ENCODE data around the gene AGFG1. TPM values are rescaled to one million over a fixed set of nuclear protein-coding genes. Genes with fewer than 3 reads are reported as not detected.

The AGFG1 gene
- total and polyA plus RNA-seq, 2 donors (not counting 1 experiment from before 2014, with no cell fraction given) = 40.0 to 128 TPM

DNA sequence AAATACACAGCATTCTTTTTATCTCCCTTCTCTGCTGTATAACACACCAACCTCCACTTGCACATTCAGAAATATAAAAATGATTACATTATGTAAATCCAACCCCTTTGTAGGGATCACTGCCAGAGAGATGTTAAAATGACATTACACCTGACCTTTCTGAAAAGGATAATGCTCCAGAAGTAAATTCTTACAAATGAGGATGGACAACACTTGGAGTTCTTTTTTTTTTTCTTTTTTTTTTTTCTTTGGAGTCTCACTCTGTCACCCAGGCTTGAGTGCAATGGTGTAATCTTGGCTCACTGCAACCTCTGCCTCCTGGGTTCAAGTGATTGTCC lies 20.3 kb upstream of the AGFG1 start:
- H3K79me2 ChIP-seq (ENCODE audit: control insufficient read depth, insufficient read depth, low read length) = no peaks in the 10 kb centered on the region

DNA sequence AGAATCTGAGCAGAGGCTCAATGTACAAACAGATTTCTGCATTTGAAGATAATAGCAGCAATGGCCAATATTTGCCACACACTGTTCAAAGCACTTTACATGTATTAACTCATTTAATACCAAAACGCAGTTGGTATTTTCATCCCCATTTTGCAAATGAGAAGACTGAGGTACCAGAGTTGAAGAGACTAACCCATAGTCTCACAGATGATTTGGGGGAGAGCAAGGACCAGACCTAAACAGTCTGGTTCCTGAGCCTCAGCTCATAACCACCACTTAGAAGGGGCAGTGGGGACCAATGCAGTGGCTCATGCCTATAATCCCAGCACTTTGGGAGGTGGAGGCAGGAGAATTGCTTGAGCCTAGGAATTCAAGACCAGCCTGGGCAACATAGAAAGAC lies 18.1 kb upstream of the AGFG1 start:
- H3K79me2 ChIP-seq (ENCODE audit: control insufficient read depth, insufficient read depth, low read length) = no peaks in the 10 kb centered on the region
- TF ChIP-seq, protein P1, sequence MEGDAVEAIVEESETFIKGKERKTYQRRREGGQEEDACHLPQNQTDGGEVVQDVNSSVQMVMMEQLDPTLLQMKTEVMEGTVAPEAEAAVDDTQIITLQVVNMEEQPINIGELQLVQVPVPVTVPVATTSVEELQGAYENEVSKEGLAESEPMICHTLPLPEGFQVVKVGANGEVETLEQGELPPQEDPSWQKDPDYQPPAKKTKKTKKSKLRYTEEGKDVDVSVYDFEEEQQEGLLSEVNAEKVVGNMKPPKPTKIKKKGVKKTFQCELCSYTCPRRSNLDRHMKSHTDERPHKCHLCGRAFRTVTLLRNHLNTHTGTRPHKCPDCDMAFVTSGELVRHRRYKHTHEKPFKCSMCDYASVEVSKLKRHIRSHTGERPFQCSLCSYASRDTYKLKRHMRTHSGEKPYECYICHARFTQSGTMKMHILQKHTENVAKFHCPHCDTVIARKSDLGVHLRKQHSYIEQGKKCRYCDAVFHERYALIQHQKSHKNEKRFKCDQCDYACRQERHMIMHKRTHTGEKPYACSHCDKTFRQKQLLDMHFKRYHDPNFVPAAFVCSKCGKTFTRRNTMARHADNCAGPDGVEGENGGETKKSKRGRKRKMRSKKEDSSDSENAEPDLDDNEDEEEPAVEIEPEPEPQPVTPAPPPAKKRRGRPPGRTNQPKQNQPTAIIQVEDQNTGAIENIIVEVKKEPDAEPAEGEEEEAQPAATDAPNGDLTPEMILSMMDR (conservative IDR thresholded peaks at IDR 0.05 in 1 of 2, IDR thresholded peaks at IDR 0.05 in 1 of 2; ENCODE audit: low read depth in 1 of 2, low read length in 2 of 2) = no peak
- no peak for TF ChIP-seq EZH2 (IDR thresholded peaks at IDR 0.05; ENCODE audit: low read length, missing control alignments)
- DNase-seq (ENCODE audit: low read depth in 2 of 2) = no peak

More for the DNA sequence above, 20.3 kb upstream of the AGFG1 start:
- Histone ChIP-seq H3K4me2 (ENCODE audit: extremely low read depth, insufficient read depth, low read length) (no peak overlapping the region), H4K20me1 (ENCODE audit: control insufficient read depth, extremely low read depth, insufficient read depth, low read length) (no peaks in the 10 kb centered on the region), H3K9ac (ENCODE audit: insufficient read depth, low read length) (no peak overlapping the region), H2AFZ (ENCODE audit: low read length) (no peak overlapping the region), H3K9me3 (ENCODE audit: control insufficient read depth, insufficient read depth, low read depth, low read length) (no peaks in the 10 kb centered on the region), H3K36me3 (ENCODE audit: control insufficient read depth, insufficient read depth, low read length) (no peaks in the 10 kb centered on the region), H3K4me3 (replicated peaks in 1 of 4; ENCODE audit: control extremely low read depth in 1 of 4, insufficient read depth in 1 of 4, low read depth in 3 of 4, low read length in 4 of 4) (no peak overlapping the region), H3K27me3 (ENCODE audit: control insufficient read depth, insufficient read depth, low read length) (no peaks in the 10 kb centered on the region), H3K27ac (ENCODE audit: insufficient read depth, low read length) (no peak overlapping the region), H3K4me1 (ENCODE audit: control insufficient read depth, extremely low read depth, insufficient read depth, low read length) (no peaks in the 10 kb centered on the region)
- no peak for DNase-seq (ENCODE audit: low read depth in 2 of 2)
- TF ChIP-seq EZH2 (IDR thresholded peaks at IDR 0.05; ENCODE audit: low read length, missing control alignments) = no peak
- TF ChIP-seq, protein P1 (conservative IDR thresholded peaks at IDR 0.05 in 1 of 2, IDR thresholded peaks at IDR 0.05 in 1 of 2; ENCODE audit: low read depth in 1 of 2, low read length in 2 of 2) = no peak

DNA sequence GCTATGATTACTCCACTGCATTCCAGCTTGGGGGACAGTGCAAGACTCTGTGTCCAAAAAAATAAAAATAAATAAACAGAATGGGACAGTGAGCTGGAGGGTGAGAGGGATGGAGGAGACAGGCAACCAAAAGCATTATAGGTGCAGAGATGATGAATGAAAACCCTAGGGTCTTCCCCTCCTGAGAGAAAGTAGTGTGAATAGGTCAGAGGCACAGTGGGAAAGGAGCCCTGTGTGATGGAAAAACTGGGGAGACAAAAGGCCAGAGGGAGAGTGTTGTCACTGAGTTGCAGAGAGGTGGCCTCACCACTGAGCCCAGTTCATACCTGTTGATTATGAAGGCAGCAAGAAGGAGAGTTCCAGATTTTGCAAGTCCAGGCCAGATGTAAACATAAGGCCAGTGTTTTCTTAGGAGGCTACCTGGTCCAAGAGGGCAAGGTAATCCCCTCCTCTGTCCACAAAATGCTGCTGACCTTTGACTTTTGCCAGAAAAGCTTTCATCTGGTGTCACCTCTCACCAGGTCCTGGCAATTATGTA lies 17.6 kb upstream of the AGFG1 start:
- no peaks in the 10 kb centered on the region for H3K36me3 ChIP-seq (ENCODE audit: control insufficient read depth, insufficient read depth, low read length)
- H3K4me3 ChIP-seq (replicated peaks in 1 of 4; ENCODE audit: control extremely low read depth in 1 of 4, insufficient read depth in 1 of 4, low read depth in 3 of 4, low read length in 4 of 4) = no peak overlapping the region
- H3K4me2 ChIP-seq (ENCODE audit: extremely low read depth, insufficient read depth, low read length) = no peak overlapping the region
- H2AFZ ChIP-seq (ENCODE audit: low read length) = no peak overlapping the region
- no peak for DNase-seq (ENCODE audit: low read depth in 2 of 2)
- TF ChIP-seq, protein P1 (conservative IDR thresholded peaks at IDR 0.05 in 1 of 2, IDR thresholded peaks at IDR 0.05 in 1 of 2; ENCODE audit: low read depth in 1 of 2, low read length in 2 of 2) = no peak
- TF ChIP-seq EZH2 (IDR thresholded peaks at IDR 0.05; ENCODE audit: low read length, missing control alignments) = no peak
- H3K9me3 ChIP-seq (ENCODE audit: control insufficient read depth, insufficient read depth, low read depth, low read length) = no peaks in the 10 kb centered on the region
- H3K4me1 ChIP-seq (ENCODE audit: control insufficient read depth, extremely low read depth, insufficient read depth, low read length) = no peaks in the 10 kb centered on the region
- H4K20me1 ChIP-seq (ENCODE audit: control insufficient read depth, extremely low read depth, insufficient read depth, low read length) = no peaks in the 10 kb centered on the region
- no peaks in the 10 kb centered on the region for H3K27me3 ChIP-seq (ENCODE audit: control insufficient read depth, insufficient read depth, low read length)
- H3K79me2 ChIP-seq (ENCODE audit: control insufficient read depth, insufficient read depth, low read length) = no peaks in the 10 kb centered on the region
- no peak overlapping the region for H3K27ac ChIP-seq (ENCODE audit: insufficient read depth, low read length)
- no peak overlapping the region for H3K9ac ChIP-seq (ENCODE audit: insufficient read depth, low read length)

More for the DNA sequence above, 18.1 kb upstream of the AGFG1 start:
- no peak overlapping the region for H3K4me3 ChIP-seq (replicated peaks in 1 of 4; ENCODE audit: control extremely low read depth in 1 of 4, insufficient read depth in 1 of 4, low read depth in 3 of 4, low read length in 4 of 4)
- no peaks in the 10 kb centered on the region for H3K36me3 ChIP-seq (ENCODE audit: control insufficient read depth, insufficient read depth, low read length)
- H4K20me1 ChIP-seq (ENCODE audit: control insufficient read depth, extremely low read depth, insufficient read depth, low read length) = no peaks in the 10 kb centered on the region
- no peaks in the 10 kb centered on the region for H3K27me3 ChIP-seq (ENCODE audit: control insufficient read depth, insufficient read depth, low read length)
- no peaks in the 10 kb centered on the region for H3K9me3 ChIP-seq (ENCODE audit: control insufficient read depth, insufficient read depth, low read depth, low read length)
- no peak overlapping the region for H3K9ac ChIP-seq (ENCODE audit: insufficient read depth, low read length)
- no peaks in the 10 kb centered on the region for H3K4me1 ChIP-seq (ENCODE audit: control insufficient read depth, extremely low read depth, insufficient read depth, low read length)
- H3K4me2 ChIP-seq (ENCODE audit: extremely low read depth, insufficient read depth, low read length) = no peak overlapping the region
- no peak overlapping the region for H2AFZ ChIP-seq (ENCODE audit: low read length)
- no peak overlapping the region for H3K27ac ChIP-seq (ENCODE audit: insufficient read depth, low read length)

Data from fibroblast of lung (primary cell).